GM12875 (cell line): Measurements from ENCODE around the gene TREX2.

ENCODE experiments used
- H3K4me3 ChIP-seq: one replicate; pipeline ENCODE4 v1.5.1; 2011; ENCODE audit warnings: low read depth, low read length, control low read depth
- CTCF ChIP-seq: IDR thresholded peaks from 2 replicates; pipeline ENCODE4 v1.5.1; 2011; ENCODE audit warnings: low read depth, mild to moderate bottlenecking, control low read depth, inconsistent platforms, low read length, moderate library complexity, borderline replicate concordance; ENCODE audit not compliant: insufficient read depth

Gene TREX2

GRCh38 chrX:153438532-153438931 is 7.3 kb downstream of the TREX2 start:
- TF ChIP-seq CTCF = no peak
- H3K4me3 ChIP-seq = no peak overlapping the region

GRCh38 chrX:153435845-153436244 is 10.0 kb downstream of the TREX2 start:
- H3K4me3 ChIP-seq = no peak overlapping the region
- no peak for TF ChIP-seq CTCF

GRCh38 chrX:153434801-153435200 is 11.1 kb downstream of the TREX2 start:
- no peak overlapping the region for H3K4me3 ChIP-seq
- TF ChIP-seq CTCF = no peak

GRCh38 chrX:153433781-153434285 is 12.0 kb downstream of the TREX2 start:
- no peak overlapping the region for H3K4me3 ChIP-seq
- TF ChIP-seq CTCF = no peak

GRCh38 chrX:153433161-153433680 is 12.6 kb downstream of the TREX2 start:
- H3K4me3 ChIP-seq = no peak overlapping the region
- no peak for TF ChIP-seq CTCF

- no peak overlapping the region for H3K4me3 ChIP-seq
- TF ChIP-seq CTCF = no peak
These were observed 15.1 kb downstream of the TREX2 start for GRCh38 chrX:153430796-153431195.

- no peak for TF ChIP-seq CTCF
- H3K4me3 ChIP-seq = no peak overlapping the region
These were observed 19.7 kb downstream of the TREX2 start for GRCh38 chrX:153426204-153426603.
